CD4-positive, CD25-positive, alpha-beta regulatory T cell (primary cell): ENCODE data around the gene PLIN5. TPM values are rescaled to one million over a fixed set of nuclear protein-coding genes. Genes with fewer than 3 reads are reported as not detected.

Source experiments
- ATAC-seq, 2 donors: fragments of 150-1000 bp; cut with Tn5 transposase; one replicate each; pipeline ENCODE4 v1.10.0; 2021; ENCODE audit warnings: low read depth in 2 of 2, moderate number of reproducible peaks in 2 of 2, moderate library complexity in 1 of 2
- DNase-seq, 3 donors: peaks; one replicate each; pipeline versions ENCODE4 v3.0.0 to v3.0.0-alpha.2; 2012 to 2022; ENCODE audit warnings: mixed read lengths in 1 of 3
- H3K27ac ChIP-seq: one replicate; pipeline ENCODE4 v1.7.0; 2013; ENCODE audit warnings: mild to moderate bottlenecking, low read length; ENCODE audit not compliant: insufficient read depth, poor library complexity, severe bottlenecking
- H3K27me3 ChIP-seq: one replicate; pipeline ENCODE4 v1.7.0; 2013; ENCODE audit warnings: low read length; ENCODE audit not compliant: control insufficient read depth, insufficient read depth
- H3K36me3 ChIP-seq: one replicate; pipeline ENCODE4 v1.7.0; 2013; ENCODE audit warnings: mild to moderate bottlenecking, low read length, moderate library complexity; ENCODE audit not compliant: control insufficient read depth, insufficient read depth
- H3K4me1 ChIP-seq: 2 replicates; pipeline ENCODE4 v1.7.0; 2013; ENCODE audit warnings: mild to moderate bottlenecking, low read length; ENCODE audit not compliant: insufficient read depth, control insufficient read depth, poor library complexity, severe bottlenecking
- H3K4me3 ChIP-seq: one replicate; pipeline ENCODE4 v1.7.0; 2013; ENCODE audit warnings: low read depth, mild to moderate bottlenecking, low read length, moderate library complexity
- H3K9me3 ChIP-seq, 2 experiments: 1 replicate in 1 of 2; 2 replicates in 1 of 2; pipeline ENCODE4 v1.7.0; 2013; ENCODE audit warnings: low read length in 2 of 2, mild to moderate bottlenecking in 1 of 2, moderate library complexity in 1 of 2; ENCODE audit not compliant: control insufficient read depth in 2 of 2
- H3K27ac Mint-ChIP-seq, 3 donors: one replicate each; pipeline ENCODE4 v1.8.0; 2020 to 2022; ENCODE audit warnings: mild to moderate bottlenecking in 3 of 3, mixed read lengths in 3 of 3, moderate library complexity in 2 of 3
- H3K27me3 Mint-ChIP-seq: one replicate; pipeline ENCODE4 v1.8.0; 2022; ENCODE audit warnings: mild to moderate bottlenecking, mixed read lengths
- H3K36me3 Mint-ChIP-seq: one replicate; pipeline ENCODE4 v1.8.0; 2020; ENCODE audit warnings: mixed read lengths
- H3K4me1 Mint-ChIP-seq, 4 donors: one replicate each; pipeline ENCODE4 v1.8.0; 2020 to 2022; ENCODE audit warnings: mixed read lengths in 4 of 4, mild to moderate bottlenecking in 1 of 4
- H3K4me3 Mint-ChIP-seq, 4 donors: one replicate each; pipeline ENCODE4 v1.8.0; 2020 to 2022; ENCODE audit warnings: mild to moderate bottlenecking in 4 of 4, mixed read lengths in 4 of 4, moderate library complexity in 3 of 4
- H3K9me3 Mint-ChIP-seq, 7 donors: one replicate each; pipeline ENCODE4 v1.8.0; 2020 to 2022; ENCODE audit warnings: mixed read lengths in 7 of 7, mild to moderate bottlenecking in 3 of 7, moderate library complexity in 2 of 7
- polyA plus RNA-seq, 4 donors: library from polyadenylated mRNA; unstranded; fragments of 300-500 nt; fragmentation: Illumina TruSeq; gene quantifications; one replicate each; pipeline ENCODE4 v1.2.3, GENCODE V29; 2021
- total RNA-seq: library from RNA; stranded (reverse); gene quantifications from one replicate; pipeline ENCODE4 v1.2.3, GENCODE V29; 2022

PLIN5 gene
- total and polyA plus RNA-seq, 5 donors from 2014 or later, result 0.07 to 0.97 (median 0.25) TPM; not detected in 2

DNA sequence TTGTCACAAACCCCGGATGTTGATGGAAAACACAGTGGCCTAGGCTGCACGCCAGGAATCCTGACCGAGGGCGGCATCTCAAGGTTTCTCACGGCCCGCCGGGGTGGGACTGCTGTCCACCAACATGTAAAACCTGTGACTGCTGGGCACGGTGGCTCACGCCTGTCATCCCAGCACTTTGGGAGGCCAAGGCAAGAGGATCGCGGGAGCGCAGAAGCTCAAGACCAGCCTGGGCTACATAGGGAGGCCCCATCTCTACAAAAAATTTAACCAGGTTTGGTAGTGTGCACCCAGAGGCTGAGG lies 27.9 kb downstream of the PLIN5 start:
- H3K36me3 Mint-ChIP-seq, result peaks cover 9% of the 10 kb centered on the region
- Histone ChIP-seq H3K27ac (no peak overlapping the region), H3K4me1 (no peaks in the 10 kb centered on the region), H3K27me3 (no peaks in the 10 kb centered on the region), H3K4me3 (no peak overlapping the region), H3K36me3 (peaks cover 5% of the 10 kb centered on the region), H3K9me3 (no peaks in the 10 kb centered on the region)
- no peaks in the 10 kb centered on the region for H3K27me3 Mint-ChIP-seq
- no peak overlapping the region for H3K27ac Mint-ChIP-seq
- no peak for ATAC-seq
- no peak overlapping the region for H3K4me3 Mint-ChIP-seq
- H3K4me1 Mint-ChIP-seq, result no peaks in the 10 kb centered on the region
- no peak for DNase-seq
- peaks cover 0 to 2% (median 0%) of the 10 kb centered on the region in 7 donors for H3K9me3 Mint-ChIP-seq

DNA sequence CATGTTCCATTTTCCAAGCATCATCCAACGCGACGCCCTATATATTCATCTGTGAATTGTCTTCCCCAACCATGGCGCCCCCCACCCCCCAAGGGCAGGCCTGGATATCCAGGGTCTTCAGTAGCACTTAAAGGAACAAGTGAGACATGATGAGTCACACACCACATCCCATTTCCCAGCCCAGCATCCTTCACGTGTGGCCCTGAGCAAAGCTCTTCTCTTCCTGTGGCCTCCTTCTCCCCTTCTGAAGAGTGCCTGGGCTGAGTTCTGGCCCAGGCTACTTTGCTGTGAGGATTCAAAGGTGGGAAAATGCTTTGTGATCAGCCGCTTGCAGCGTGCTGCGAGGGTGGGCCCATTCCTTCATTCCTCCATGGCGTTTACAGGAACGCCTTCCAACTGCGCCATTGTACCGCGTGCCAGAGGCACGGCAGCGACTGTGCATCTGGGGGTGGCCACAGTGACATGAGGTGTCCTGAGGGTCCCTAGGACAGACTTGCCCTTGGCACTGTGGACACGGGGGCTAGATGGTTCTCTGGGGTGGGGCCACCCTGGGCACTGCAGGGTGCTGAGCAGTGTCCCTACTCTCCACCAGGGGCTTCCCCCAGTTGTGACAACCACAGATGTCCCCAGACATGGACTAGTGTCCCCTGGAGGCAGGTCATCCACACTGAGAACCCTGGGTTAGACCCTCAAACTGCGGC lies 28.4 kb downstream of the PLIN5 start:
- no peak for DNase-seq
- Mint-ChIP-seq H3K27ac (peak overlapping the region in 1 of 3 donors; percentile 18), H3K4me1 (no peaks in the 10 kb centered on the region), H3K36me3 (peaks cover 9% of the 10 kb centered on the region), H3K27me3 (no peaks in the 10 kb centered on the region), H3K9me3 (peaks cover 0 to 2% (median 0%) of the 10 kb centered on the region in 7 donors), H3K4me3 (no peak overlapping the region)
- H3K9me3 ChIP-seq, result no peaks in the 10 kb centered on the region
- no peaks in the 10 kb centered on the region for H3K4me1 ChIP-seq
- H3K36me3 ChIP-seq, result peaks cover 5% of the 10 kb centered on the region
- no peak for ATAC-seq
- no peaks in the 10 kb centered on the region for H3K27me3 ChIP-seq
- no peak overlapping the region for H3K27ac ChIP-seq
- H3K4me3 ChIP-seq, result no peak overlapping the region

DNA sequence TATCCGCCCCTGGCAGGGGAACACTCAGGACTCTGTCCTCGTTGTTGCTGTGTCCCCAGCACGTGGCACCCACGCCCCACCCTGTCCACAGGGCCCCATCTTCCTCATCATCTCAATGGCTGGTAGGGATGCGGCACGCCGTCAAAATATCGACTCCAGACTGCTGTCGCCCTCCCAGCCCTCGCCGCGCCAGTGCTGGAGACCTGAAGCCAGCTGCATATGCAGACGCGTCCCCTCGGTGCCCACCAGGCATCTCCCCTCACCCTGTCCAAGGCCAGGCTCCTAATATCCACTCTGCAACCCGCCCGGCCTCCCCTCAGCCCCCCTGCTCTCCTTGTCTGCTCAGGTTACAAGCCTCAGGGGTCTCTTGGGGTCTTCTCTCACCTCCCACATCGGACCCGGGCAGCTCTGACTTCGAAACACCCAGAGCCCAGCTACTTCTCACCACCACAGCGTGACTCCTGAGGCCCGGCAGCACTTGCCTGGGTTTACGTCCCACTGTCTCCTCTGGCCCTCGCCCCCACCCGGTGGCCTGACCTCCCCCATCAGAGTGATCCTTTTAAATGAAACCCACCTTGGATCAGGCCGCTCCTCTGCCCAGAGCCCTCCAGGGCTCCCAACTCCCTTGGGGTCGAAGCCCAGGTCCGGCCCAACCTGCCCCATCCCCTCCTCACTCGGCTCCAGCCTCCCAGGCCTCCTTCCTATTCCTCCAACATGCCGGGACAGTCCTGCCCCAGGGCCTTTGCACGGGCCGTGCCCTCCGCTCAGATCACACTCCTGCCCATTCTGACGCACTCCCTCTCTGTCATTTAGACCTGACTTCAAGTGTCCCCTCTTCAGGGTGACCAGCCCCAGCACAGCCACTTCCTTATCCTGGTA lies 29.2 kb downstream of the PLIN5 start:
- Mint-ChIP-seq H3K27ac (no peak overlapping the region), H3K4me3 (no peak overlapping the region), H3K9me3 (peaks cover 0 to 2% (median 0%) of the 10 kb centered on the region in 7 donors), H3K4me1 (no peaks in the 10 kb centered on the region), H3K36me3 (peaks cover 11% of the 10 kb centered on the region), H3K27me3 (no peaks in the 10 kb centered on the region)
- Histone ChIP-seq H3K4me3 (no peak overlapping the region), H3K9me3 (no peaks in the 10 kb centered on the region), H3K27ac (no peak overlapping the region), H3K36me3 (peaks cover 5% of the 10 kb centered on the region), H3K4me1 (no peaks in the 10 kb centered on the region), H3K27me3 (no peaks in the 10 kb centered on the region)
- ATAC-seq, result no peak
- DNase-seq, result no peak

DNA sequence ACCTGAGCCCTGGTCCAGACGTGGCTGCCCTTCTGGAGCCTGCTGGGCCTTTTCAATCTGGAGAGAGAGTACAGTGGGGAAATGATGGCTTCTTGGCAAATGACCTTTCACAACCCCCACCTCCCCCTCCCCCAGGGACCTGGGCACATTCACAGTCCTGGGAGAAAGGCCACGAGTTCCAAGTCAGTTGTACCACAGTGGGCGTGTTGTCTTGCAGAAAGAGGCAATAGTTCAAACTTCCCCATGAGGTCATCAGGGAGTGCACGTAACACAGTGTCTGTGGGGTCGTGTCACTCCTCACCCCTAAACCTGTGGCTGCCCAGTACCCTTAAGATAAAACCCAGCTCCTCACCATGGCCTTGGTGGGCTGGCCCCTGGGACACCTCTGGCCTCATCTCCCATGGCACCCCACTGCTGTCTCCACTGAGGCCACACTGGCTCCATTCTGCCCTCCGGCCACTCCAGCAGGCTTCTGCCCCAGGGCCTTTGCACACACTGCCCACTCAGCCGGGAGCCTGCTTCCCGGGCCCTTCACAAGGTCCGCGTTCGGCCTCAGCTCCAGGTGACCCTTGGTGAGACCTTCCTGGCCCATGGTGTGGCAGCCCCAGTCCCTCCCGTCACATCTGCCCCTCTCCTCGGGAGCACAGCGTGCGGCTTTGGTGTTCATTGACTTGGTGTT lies 30.0 kb downstream of the PLIN5 start:
- no peaks in the 10 kb centered on the region for H3K4me1 ChIP-seq
- Mint-ChIP-seq H3K4me1 (no peaks in the 10 kb centered on the region), H3K9me3 (peaks cover 0 to 2% (median 0%) of the 10 kb centered on the region in 7 donors), H3K27me3 (no peaks in the 10 kb centered on the region), H3K36me3 (peaks cover 12% of the 10 kb centered on the region), H3K4me3 (no peak overlapping the region), H3K27ac (no peak overlapping the region)
- no peaks in the 10 kb centered on the region for H3K27me3 ChIP-seq
- ATAC-seq, result no peak
- H3K27ac ChIP-seq, result no peak overlapping the region
- no peaks in the 10 kb centered on the region for H3K9me3 ChIP-seq
- peaks cover 5% of the 10 kb centered on the region for H3K36me3 ChIP-seq
- no peak for DNase-seq
- H3K4me3 ChIP-seq, result no peak overlapping the region

DNA sequence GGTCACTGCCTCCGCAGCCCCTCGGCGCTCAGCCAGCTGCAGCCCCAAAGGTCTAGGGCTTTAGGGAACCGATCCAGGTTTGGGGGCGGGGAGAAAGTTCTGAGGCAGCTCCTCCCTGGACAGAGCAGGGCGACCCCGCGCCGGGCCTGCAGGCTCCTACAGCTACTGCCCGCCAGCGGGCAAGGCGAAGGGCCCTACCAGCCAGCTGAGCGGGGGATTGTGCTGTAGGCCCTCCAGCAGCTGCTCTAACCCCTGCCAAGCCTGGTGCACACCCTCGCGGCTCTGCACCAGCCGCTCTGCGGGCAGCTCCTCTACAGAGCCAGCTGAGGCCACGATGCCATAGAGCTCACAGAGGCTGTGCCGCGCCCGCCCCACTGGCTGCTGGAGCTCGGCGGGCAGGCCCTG lies 30.7 kb downstream of the PLIN5 start:
- Histone ChIP-seq H3K36me3 (peaks cover 5% of the 10 kb centered on the region), H3K4me3 (no peak overlapping the region), H3K4me1 (no peaks in the 10 kb centered on the region), H3K9me3 (no peaks in the 10 kb centered on the region), H3K27me3 (no peaks in the 10 kb centered on the region), H3K27ac (no peak overlapping the region)
- no peak for ATAC-seq
- H3K27ac Mint-ChIP-seq, result no peak overlapping the region
- H3K4me1 Mint-ChIP-seq, result no peaks in the 10 kb centered on the region
- no peak for DNase-seq
- H3K27me3 Mint-ChIP-seq, result no peaks in the 10 kb centered on the region
- H3K36me3 Mint-ChIP-seq, result peaks cover 12% of the 10 kb centered on the region
- no peak overlapping the region for H3K4me3 Mint-ChIP-seq
- H3K9me3 Mint-ChIP-seq, result peaks cover 0 to 2% (median 0%) of the 10 kb centered on the region in 7 donors

DNA sequence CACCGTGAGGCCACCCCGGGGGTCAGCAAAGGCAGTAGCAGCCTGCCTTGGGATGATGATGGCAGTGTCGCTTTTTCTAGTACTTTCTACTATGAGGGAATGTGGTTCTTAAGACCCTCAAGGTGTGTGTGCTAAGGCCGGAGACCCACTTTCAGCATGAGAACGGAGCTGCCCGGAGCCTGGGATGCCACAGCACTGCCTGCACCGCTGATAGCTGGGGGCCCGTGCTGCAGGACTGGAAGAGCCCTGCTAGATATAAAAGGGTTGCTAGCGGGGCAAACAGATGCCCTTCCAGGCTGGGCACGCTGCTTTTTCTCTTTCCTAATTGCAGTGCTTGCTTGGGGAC lies 31.2 kb downstream of the PLIN5 start:
- H3K27ac Mint-ChIP-seq, result no peak overlapping the region
- DNase-seq (no peak), ATAC-seq (no peak)
- Histone ChIP-seq H3K36me3 (peaks cover 7% of the 10 kb centered on the region), H3K4me3 (no peak overlapping the region), H3K27ac (no peak overlapping the region), H3K27me3 (no peaks in the 10 kb centered on the region), H3K4me1 (no peaks in the 10 kb centered on the region), H3K9me3 (no peaks in the 10 kb centered on the region)
- no peaks in the 10 kb centered on the region for H3K27me3 Mint-ChIP-seq
- peaks cover 0 to 2% (median 0%) of the 10 kb centered on the region in 7 donors for H3K9me3 Mint-ChIP-seq
- H3K36me3 Mint-ChIP-seq, result peaks cover 12% of the 10 kb centered on the region
- no peak overlapping the region for H3K4me3 Mint-ChIP-seq
- no peaks in the 10 kb centered on the region for H3K4me1 Mint-ChIP-seq

DNA sequence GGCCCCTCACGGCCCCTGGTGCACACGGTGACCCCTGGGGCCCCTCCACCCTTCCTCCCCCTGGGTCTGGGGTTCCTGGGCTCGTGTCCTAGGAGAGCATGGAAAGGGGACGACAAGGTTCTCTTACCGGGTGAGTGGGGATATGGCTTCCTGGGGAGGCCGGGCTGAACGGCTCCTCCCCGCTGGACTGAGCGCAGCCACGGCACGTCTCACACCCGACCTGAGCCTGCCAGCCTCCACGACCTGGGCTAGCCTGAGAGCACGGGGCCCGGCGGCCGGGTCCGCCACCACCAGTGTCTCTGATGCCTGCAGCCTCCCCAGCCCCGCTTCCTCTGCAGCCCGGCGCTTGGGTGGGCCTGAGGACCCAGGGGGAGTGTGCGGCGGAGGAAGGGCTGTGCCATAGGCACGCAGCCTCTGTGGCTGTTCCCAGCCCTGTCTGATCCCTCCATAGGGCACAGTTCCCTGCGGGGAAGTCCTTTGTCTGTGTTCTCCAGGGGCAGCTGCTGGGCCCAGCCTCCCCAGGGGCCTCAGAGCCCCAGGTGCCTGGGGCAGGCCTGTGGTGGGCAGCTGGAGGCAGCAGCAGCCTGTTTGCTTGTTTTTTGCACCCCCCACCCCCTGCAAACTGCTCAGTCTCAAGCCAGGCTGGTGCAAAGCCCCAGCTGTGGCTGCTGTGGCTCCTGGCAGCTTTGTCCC lies 31.7 kb downstream of the PLIN5 start:
- DNase-seq (no peak), ATAC-seq (no peak)
- no peak overlapping the region for H3K27ac Mint-ChIP-seq
- H3K9me3 Mint-ChIP-seq, result peaks cover 0 to 2% (median 0%) of the 10 kb centered on the region in 7 donors
- H3K9me3 ChIP-seq, result no peaks in the 10 kb centered on the region
- no peaks in the 10 kb centered on the region for H3K27me3 ChIP-seq
- peaks cover 12% of the 10 kb centered on the region for H3K36me3 ChIP-seq
- no peaks in the 10 kb centered on the region for H3K4me1 Mint-ChIP-seq
- peaks cover 12% of the 10 kb centered on the region for H3K36me3 Mint-ChIP-seq
- H3K27ac ChIP-seq, result no peak overlapping the region
- no peak overlapping the region for H3K4me3 ChIP-seq
- H3K4me3 Mint-ChIP-seq, result no peak overlapping the region
- no peaks in the 10 kb centered on the region for H3K27me3 Mint-ChIP-seq
- H3K4me1 ChIP-seq, result no peaks in the 10 kb centered on the region
